ENCODE results near the gene POMZP3. TPM values are rescaled to one million over a fixed set of nuclear protein-coding genes. Genes with fewer than 3 reads are reported as not detected.
"Not testable (repeated sequence)": the region's sequence is repeated elsewhere in the genome, so short reads cannot be mapped to it uniquely, and the experiment has no call there.

Gene POMZP3
- polyA plus RNA-seq, 1 donor from 2014 or later = 1.4 TPM

- H3K79me2 ChIP-seq (replicated peaks; ENCODE audit: insufficient read depth, low read length); H3K4me2 ChIP-seq (ENCODE audit: low read length); H3K27me3 ChIP-seq (ENCODE audit: insufficient read depth, low read depth, low read length): not testable (repeated sequence)
Measured at GRCh38 chr7:76570324-76570775, 56.7 kb downstream of the POMZP3 start.

GRCh38 chr7:76568742-76569141, 58.3 kb downstream of the POMZP3 start:
- H4K20me1 ChIP-seq (ENCODE audit: insufficient read depth); H3K4me3 ChIP-seq (ENCODE audit: low read length); H3K4me2 ChIP-seq (ENCODE audit: low read length); H3K9ac ChIP-seq (ENCODE audit: low read length); H3K79me2 ChIP-seq (replicated peaks; ENCODE audit: insufficient read depth, low read length); H3K27me3 ChIP-seq (ENCODE audit: insufficient read depth, low read depth, low read length); H3K9me3 ChIP-seq (ENCODE audit: low read length); H3K9me2 ChIP-seq (ENCODE audit: insufficient read depth, low read length); H2AFZ ChIP-seq (ENCODE audit: low read depth, low read length); H3K27ac ChIP-seq (ENCODE audit: low read length); H3F3A ChIP-seq (ENCODE audit: insufficient read depth, low read length, poor library complexity, severe bottlenecking); H3K36me3 ChIP-seq (ENCODE audit: insufficient read depth, low read length): not testable (repeated sequence)

More at GRCh38 chr7:76570324-76570775, 56.7 kb downstream of the POMZP3 start:
- not testable (repeated sequence) for H3K4me3 ChIP-seq (ENCODE audit: low read length); H3K36me3 ChIP-seq (ENCODE audit: insufficient read depth, low read length); H4K20me1 ChIP-seq (ENCODE audit: insufficient read depth); H3K27ac ChIP-seq (ENCODE audit: low read length); H3K9me2 ChIP-seq (ENCODE audit: insufficient read depth, low read length); H3F3A ChIP-seq (ENCODE audit: insufficient read depth, low read length, poor library complexity, severe bottlenecking); H3K9ac ChIP-seq (ENCODE audit: low read length); H3K9me3 ChIP-seq (ENCODE audit: low read length); H2AFZ ChIP-seq (ENCODE audit: low read depth, low read length)

- not testable (repeated sequence) for H3K4me2 ChIP-seq (ENCODE audit: low read length); H3K79me2 ChIP-seq (replicated peaks; ENCODE audit: insufficient read depth, low read length); H2AFZ ChIP-seq (ENCODE audit: low read depth, low read length); H3K27ac ChIP-seq (ENCODE audit: low read length); H3K9ac ChIP-seq (ENCODE audit: low read length); H3K9me3 ChIP-seq (ENCODE audit: low read length); H3K9me2 ChIP-seq (ENCODE audit: insufficient read depth, low read length); H3F3A ChIP-seq (ENCODE audit: insufficient read depth, low read length, poor library complexity, severe bottlenecking); H3K27me3 ChIP-seq (ENCODE audit: insufficient read depth, low read depth, low read length); H3K36me3 ChIP-seq (ENCODE audit: insufficient read depth, low read length); H3K4me3 ChIP-seq (ENCODE audit: low read length); H4K20me1 ChIP-seq (ENCODE audit: insufficient read depth)
Measured at GRCh38 chr7:76567753-76568152, 59.3 kb downstream of the POMZP3 start.

GRCh38 chr7:76567311-76567710, 59.8 kb downstream of the POMZP3 start:
- not testable (repeated sequence) for H3K27me3 ChIP-seq (ENCODE audit: insufficient read depth, low read depth, low read length); H3K36me3 ChIP-seq (ENCODE audit: insufficient read depth, low read length); H3K9me2 ChIP-seq (ENCODE audit: insufficient read depth, low read length); H3K9ac ChIP-seq (ENCODE audit: low read length); H2AFZ ChIP-seq (ENCODE audit: low read depth, low read length); H4K20me1 ChIP-seq (ENCODE audit: insufficient read depth); H3F3A ChIP-seq (ENCODE audit: insufficient read depth, low read length, poor library complexity, severe bottlenecking); H3K4me2 ChIP-seq (ENCODE audit: low read length); H3K27ac ChIP-seq (ENCODE audit: low read length); H3K79me2 ChIP-seq (replicated peaks; ENCODE audit: insufficient read depth, low read length); H3K4me3 ChIP-seq (ENCODE audit: low read length); H3K9me3 ChIP-seq (ENCODE audit: low read length)

GRCh38 chr7:76565001-76565400, 62.1 kb downstream of the POMZP3 start:
- H4K20me1 ChIP-seq (ENCODE audit: insufficient read depth); H3K79me2 ChIP-seq (replicated peaks; ENCODE audit: insufficient read depth, low read length): not testable (repeated sequence)

GRCh38 chr7:76561342-76561741, 65.7 kb downstream of the POMZP3 start:
- H3K9me3 ChIP-seq (ENCODE audit: low read length); H3F3A ChIP-seq (ENCODE audit: insufficient read depth, low read length, poor library complexity, severe bottlenecking); H3K9ac ChIP-seq (ENCODE audit: low read length); H4K20me1 ChIP-seq (ENCODE audit: insufficient read depth); H3K27me3 ChIP-seq (ENCODE audit: insufficient read depth, low read depth, low read length); H2AFZ ChIP-seq (ENCODE audit: low read depth, low read length); H3K4me3 ChIP-seq (ENCODE audit: low read length); H3K27ac ChIP-seq (ENCODE audit: low read length); H3K4me2 ChIP-seq (ENCODE audit: low read length); H3K9me2 ChIP-seq (ENCODE audit: insufficient read depth, low read length); H3K36me3 ChIP-seq (ENCODE audit: insufficient read depth, low read length); H3K79me2 ChIP-seq (replicated peaks; ENCODE audit: insufficient read depth, low read length): not testable (repeated sequence)

More at GRCh38 chr7:76565001-76565400, 62.1 kb downstream of the POMZP3 start:
- H3K4me2 ChIP-seq (ENCODE audit: low read length); H3K9me2 ChIP-seq (ENCODE audit: insufficient read depth, low read length); H3K9ac ChIP-seq (ENCODE audit: low read length); H3F3A ChIP-seq (ENCODE audit: insufficient read depth, low read length, poor library complexity, severe bottlenecking); H3K27ac ChIP-seq (ENCODE audit: low read length); H3K27me3 ChIP-seq (ENCODE audit: insufficient read depth, low read depth, low read length); H3K4me3 ChIP-seq (ENCODE audit: low read length); H2AFZ ChIP-seq (ENCODE audit: low read depth, low read length); H3K36me3 ChIP-seq (ENCODE audit: insufficient read depth, low read length); H3K9me3 ChIP-seq (ENCODE audit: low read length): not testable (repeated sequence)

- not testable (repeated sequence) for H3K9me3 ChIP-seq (ENCODE audit: low read length); H3F3A ChIP-seq (ENCODE audit: insufficient read depth, low read length, poor library complexity, severe bottlenecking); H3K4me3 ChIP-seq (ENCODE audit: low read length); H2AFZ ChIP-seq (ENCODE audit: low read depth, low read length); H3K27me3 ChIP-seq (ENCODE audit: insufficient read depth, low read depth, low read length); H3K36me3 ChIP-seq (ENCODE audit: insufficient read depth, low read length); H4K20me1 ChIP-seq (ENCODE audit: insufficient read depth); H3K79me2 ChIP-seq (replicated peaks; ENCODE audit: insufficient read depth, low read length); H3K4me2 ChIP-seq (ENCODE audit: low read length); H3K9me2 ChIP-seq (ENCODE audit: insufficient read depth, low read length); H3K9ac ChIP-seq (ENCODE audit: low read length); H3K27ac ChIP-seq (ENCODE audit: low read length)
Measured at GRCh38 chr7:76560157-76560556, 66.9 kb downstream of the POMZP3 start.
